Activated CD8-positive, alpha-beta memory T cell treated with anti-CD3 and anti-CD28 coated beads, Interleukin-2, amount 10 ng/mL, durations not matched to agents 7 days and 5 days (primary cell): ENCODE measurements around the gene PHTF1. TPM values are rescaled to one million over a fixed set of nuclear protein-coding genes. Genes with fewer than 3 reads are reported as not detected.

Experiments
- ATAC-seq: fragments of 150-1000 bp; cut with Tn5 transposase; one replicate; pipeline ENCODE4 v1.10.0; 2021; ENCODE audit warnings: moderate library complexity
- CTCF ChIA-PET: fragments of 350-600 bp; sonication (Branson Sonifier 250); formaldehyde crosslinking; loops from one replicate; lab custom pipeline; 2021; ENCODE audit warnings: antibody characterized with exemption; lab: Charles Lee
- DNase-seq: peaks from one replicate; pipeline ENCODE4 v3.0.0-alpha.2; 2020
- H3K27ac Mint-ChIP-seq: one replicate; pipeline ENCODE4 v1.8.0; 2021; ENCODE audit warnings: mild to moderate bottlenecking, mixed read lengths
- H3K27me3 Mint-ChIP-seq: one replicate; pipeline ENCODE4 v1.8.0; 2021; ENCODE audit warnings: mixed read lengths
- H3K36me3 Mint-ChIP-seq: one replicate; pipeline ENCODE4 v1.8.0; 2021; ENCODE audit warnings: mild to moderate bottlenecking, mixed read lengths
- H3K4me1 Mint-ChIP-seq: one replicate; pipeline ENCODE4 v1.8.0; 2021; ENCODE audit warnings: mixed read lengths
- H3K4me3 Mint-ChIP-seq: one replicate; pipeline ENCODE4 v1.8.0; 2021; ENCODE audit warnings: mild to moderate bottlenecking, moderate library complexity, mixed read lengths
- H3K9me3 Mint-ChIP-seq: one replicate; pipeline ENCODE4 v1.8.0; 2022; ENCODE audit warnings: low read depth, mixed read lengths
- total RNA-seq, 2 experiments: library from RNA; stranded (reverse); gene quantifications; one replicate each; pipeline ENCODE4 v1.2.3, GENCODE V29; 2021

Gene PHTF1
- total RNA-seq, 2 experiments from 2014 or later = 27.8 to 30.4 TPM

- Mint-ChIP-seq H3K27ac (no peak overlapping the region), H3K27me3 (no peaks in the 10 kb centered on the region), H3K4me3 (no peak overlapping the region), H3K36me3 (peaks cover 15% of the 10 kb centered on the region), H3K9me3 (peaks cover 2% of the 10 kb centered on the region), H3K4me1 (no peaks in the 10 kb centered on the region)
- ATAC-seq = no peak
- CTCF ChIA-PET = no interaction called here
- no peak for DNase-seq
These were observed 72.2 kb downstream of the PHTF1 start for GRCh38 chr1:113686891-113687618.

GRCh38 chr1:113684153-113684541, 75.1 kb downstream of the PHTF1 start:
- Mint-ChIP-seq H3K27ac (no peak overlapping the region), H3K4me1 (peaks cover 4% of the 10 kb centered on the region), H3K4me3 (no peak overlapping the region), H3K9me3 (no peaks in the 10 kb centered on the region), H3K27me3 (no peaks in the 10 kb centered on the region), H3K36me3 (no peaks in the 10 kb centered on the region)
- CTCF ChIA-PET = interaction anchor here (1.0 kb wide), 1 partner anchor 541 kb away, joined by 3 read pairs; no protein-coding TSS in a partner anchor
- DNase-seq (no peak), ATAC-seq (no peak)

GRCh38 chr1:113683384-113684152, 75.7 kb downstream of the PHTF1 start:
- Mint-ChIP-seq H3K36me3 (no peaks in the 10 kb centered on the region), H3K4me1 (peaks cover 4% of the 10 kb centered on the region), H3K4me3 (no peak overlapping the region), H3K9me3 (no peaks in the 10 kb centered on the region), H3K27ac (no peak overlapping the region), H3K27me3 (no peaks in the 10 kb centered on the region)
- CTCF ChIA-PET = interaction anchor here (1.0 kb wide), 1 partner anchor 541 kb away, joined by 3 read pairs; no protein-coding TSS in a partner anchor
- ATAC-seq (no peak), DNase-seq (no peak)

GRCh38 chr1:113681596-113682337, 77.5 kb downstream of the PHTF1 start:
- ATAC-seq (no peak), DNase-seq (no peak)
- Mint-ChIP-seq H3K36me3 (no peaks in the 10 kb centered on the region), H3K27me3 (no peaks in the 10 kb centered on the region), H3K4me1 (peaks cover 4% of the 10 kb centered on the region), H3K4me3 (no peak overlapping the region), H3K9me3 (no peaks in the 10 kb centered on the region), H3K27ac (no peak overlapping the region)
- CTCF ChIA-PET = no interaction called here

GRCh38 chr1:113678159-113678469, 81.2 kb downstream of the PHTF1 start:
- Mint-ChIP-seq H3K27ac (no peak overlapping the region), H3K9me3 (no peaks in the 10 kb centered on the region), H3K36me3 (no peaks in the 10 kb centered on the region), H3K4me3 (no peak overlapping the region), H3K27me3 (no peaks in the 10 kb centered on the region), H3K4me1 (peaks cover 12% of the 10 kb centered on the region)
- ATAC-seq (no peak), DNase-seq (no peak)
- CTCF ChIA-PET = interaction anchor here (0.6 to 1.4 kb wide), 6 partner anchors 10 to 605 kb away, joined by 3 to 5 read pairs (median 4); partner anchors contain the start of gene LRIG2

GRCh38 chr1:113677250-113678158, 81.8 kb downstream of the PHTF1 start:
- Mint-ChIP-seq H3K27me3 (no peaks in the 10 kb centered on the region), H3K36me3 (no peaks in the 10 kb centered on the region), H3K4me1 (peaks cover 12% of the 10 kb centered on the region), H3K27ac (no peak overlapping the region), H3K9me3 (no peaks in the 10 kb centered on the region), H3K4me3 (no peak overlapping the region)
- no peak for DNase-seq
- no peak for ATAC-seq
- CTCF ChIA-PET = interaction anchor here (0.6 to 1.4 kb wide), 5 partner anchors 11 to 605 kb away, joined by 3 to 4 read pairs (median 3); partner anchors contain the start of gene LRIG2

GRCh38 chr1:113676524-113676923, 82.8 kb downstream of the PHTF1 start:
- H3K4me1 Mint-ChIP-seq = peaks cover 12% of the 10 kb centered on the region
- no peaks in the 10 kb centered on the region for H3K9me3 Mint-ChIP-seq
- DNase-seq = no peak
- no peak overlapping the region for H3K4me3 Mint-ChIP-seq
- no peak overlapping the region for H3K27ac Mint-ChIP-seq
- no peak for ATAC-seq
- no peaks in the 10 kb centered on the region for H3K36me3 Mint-ChIP-seq
- CTCF ChIA-PET = interaction anchor here (1.9 kb wide), 1 partner anchor 535 kb away, joined by 7 read pairs; no protein-coding TSS in a partner anchor
- no peaks in the 10 kb centered on the region for H3K27me3 Mint-ChIP-seq

GRCh38 chr1:113675302-113675701, 84.0 kb downstream of the PHTF1 start:
- H3K36me3 Mint-ChIP-seq = no peaks in the 10 kb centered on the region
- DNase-seq (no peak), ATAC-seq (no peak)
- no peaks in the 10 kb centered on the region for H3K27me3 Mint-ChIP-seq
- H3K4me1 Mint-ChIP-seq = peaks cover 8% of the 10 kb centered on the region
- CTCF ChIA-PET = interaction anchor here (1.9 kb wide), 1 partner anchor 534 kb away, joined by 7 read pairs; no protein-coding TSS in a partner anchor
- no peak overlapping the region for H3K4me3 Mint-ChIP-seq
- H3K9me3 Mint-ChIP-seq = no peaks in the 10 kb centered on the region
- no peak overlapping the region for H3K27ac Mint-ChIP-seq

GRCh38 chr1:113674591-113674990, 84.7 kb downstream of the PHTF1 start:
- Mint-ChIP-seq H3K9me3 (no peaks in the 10 kb centered on the region), H3K4me1 (peaks cover 8% of the 10 kb centered on the region), H3K27ac (no peak overlapping the region), H3K36me3 (no peaks in the 10 kb centered on the region), H3K4me3 (no peak overlapping the region), H3K27me3 (no peaks in the 10 kb centered on the region)
- ATAC-seq = no peak
- CTCF ChIA-PET = no interaction called here
- no peak for DNase-seq

GRCh38 chr1:113672491-113672890, 86.8 kb downstream of the PHTF1 start:
- peaks cover 8% of the 10 kb centered on the region for H3K4me1 Mint-ChIP-seq
- DNase-seq (no peak), ATAC-seq (no peak)
- no peaks in the 10 kb centered on the region for H3K36me3 Mint-ChIP-seq
- CTCF ChIA-PET = interaction anchor here (1.6 kb wide), 1 partner anchor 533 kb away, joined by 5 read pairs; no protein-coding TSS in a partner anchor
- no peak overlapping the region for H3K4me3 Mint-ChIP-seq
- no peaks in the 10 kb centered on the region for H3K27me3 Mint-ChIP-seq
- H3K27ac Mint-ChIP-seq = no peak overlapping the region
- H3K9me3 Mint-ChIP-seq = no peaks in the 10 kb centered on the region

GRCh38 chr1:113670650-113671049, 88.6 kb downstream of the PHTF1 start:
- no peak for DNase-seq
- Mint-ChIP-seq H3K36me3 (no peaks in the 10 kb centered on the region), H3K4me1 (peaks cover 8% of the 10 kb centered on the region), H3K9me3 (no peaks in the 10 kb centered on the region), H3K27me3 (no peaks in the 10 kb centered on the region), H3K27ac (no peak overlapping the region), H3K4me3 (no peak overlapping the region)
- ATAC-seq = no peak
- CTCF ChIA-PET = interaction anchor here (1.1 to 1.3 kb wide), 2 partner anchors 141 to 598 kb away, joined by 3 to 4 read pairs; partner anchors contain the start of gene LRIG2

- peaks cover 3% of the 10 kb centered on the region for H3K4me1 Mint-ChIP-seq
- no peak overlapping the region for H3K4me3 Mint-ChIP-seq
- DNase-seq (no peak), ATAC-seq (no peak)
- no peaks in the 10 kb centered on the region for H3K36me3 Mint-ChIP-seq
- no peaks in the 10 kb centered on the region for H3K9me3 Mint-ChIP-seq
- CTCF ChIA-PET = interaction anchor here (1.1 to 1.3 kb wide), 3 partner anchors 141 to 597 kb away, joined by 3 to 4 read pairs (median 3); partner anchors contain the start of gene LRIG2
- H3K27me3 Mint-ChIP-seq = no peaks in the 10 kb centered on the region
- no peak overlapping the region for H3K27ac Mint-ChIP-seq
These were observed 89.3 kb downstream of the PHTF1 start for GRCh38 chr1:113669988-113670387.
